ENCODE results near the gene HEMGN. TPM values are rescaled to one million over a fixed set of nuclear protein-coding genes. Genes with fewer than 3 reads are reported as not detected.

Gene HEMGN
- total RNA-seq, 1 experiment from 2014 or later = 0.11 TPM

DNA sequence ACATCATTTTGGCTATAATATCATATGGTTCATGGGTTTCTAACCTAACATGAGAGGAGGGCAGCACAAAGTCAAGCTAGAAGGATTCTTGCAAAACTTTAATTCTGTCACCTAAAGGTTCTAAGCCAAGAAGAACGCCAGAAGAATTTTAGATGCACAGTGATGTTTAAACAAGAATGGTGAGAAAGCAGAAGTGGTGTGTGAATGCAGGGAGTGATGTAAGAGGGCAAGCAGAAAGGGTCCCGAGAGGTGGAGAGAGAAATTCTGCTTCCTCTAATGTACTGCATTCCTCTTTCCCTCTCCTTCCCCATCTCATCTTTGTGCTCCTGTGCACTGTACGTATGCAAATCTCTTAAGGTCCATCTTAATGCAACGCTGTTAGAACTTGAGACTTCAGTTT is 13.6 kb downstream of the HEMGN start (continued):
- TF ChIP-seq, protein P1, sequence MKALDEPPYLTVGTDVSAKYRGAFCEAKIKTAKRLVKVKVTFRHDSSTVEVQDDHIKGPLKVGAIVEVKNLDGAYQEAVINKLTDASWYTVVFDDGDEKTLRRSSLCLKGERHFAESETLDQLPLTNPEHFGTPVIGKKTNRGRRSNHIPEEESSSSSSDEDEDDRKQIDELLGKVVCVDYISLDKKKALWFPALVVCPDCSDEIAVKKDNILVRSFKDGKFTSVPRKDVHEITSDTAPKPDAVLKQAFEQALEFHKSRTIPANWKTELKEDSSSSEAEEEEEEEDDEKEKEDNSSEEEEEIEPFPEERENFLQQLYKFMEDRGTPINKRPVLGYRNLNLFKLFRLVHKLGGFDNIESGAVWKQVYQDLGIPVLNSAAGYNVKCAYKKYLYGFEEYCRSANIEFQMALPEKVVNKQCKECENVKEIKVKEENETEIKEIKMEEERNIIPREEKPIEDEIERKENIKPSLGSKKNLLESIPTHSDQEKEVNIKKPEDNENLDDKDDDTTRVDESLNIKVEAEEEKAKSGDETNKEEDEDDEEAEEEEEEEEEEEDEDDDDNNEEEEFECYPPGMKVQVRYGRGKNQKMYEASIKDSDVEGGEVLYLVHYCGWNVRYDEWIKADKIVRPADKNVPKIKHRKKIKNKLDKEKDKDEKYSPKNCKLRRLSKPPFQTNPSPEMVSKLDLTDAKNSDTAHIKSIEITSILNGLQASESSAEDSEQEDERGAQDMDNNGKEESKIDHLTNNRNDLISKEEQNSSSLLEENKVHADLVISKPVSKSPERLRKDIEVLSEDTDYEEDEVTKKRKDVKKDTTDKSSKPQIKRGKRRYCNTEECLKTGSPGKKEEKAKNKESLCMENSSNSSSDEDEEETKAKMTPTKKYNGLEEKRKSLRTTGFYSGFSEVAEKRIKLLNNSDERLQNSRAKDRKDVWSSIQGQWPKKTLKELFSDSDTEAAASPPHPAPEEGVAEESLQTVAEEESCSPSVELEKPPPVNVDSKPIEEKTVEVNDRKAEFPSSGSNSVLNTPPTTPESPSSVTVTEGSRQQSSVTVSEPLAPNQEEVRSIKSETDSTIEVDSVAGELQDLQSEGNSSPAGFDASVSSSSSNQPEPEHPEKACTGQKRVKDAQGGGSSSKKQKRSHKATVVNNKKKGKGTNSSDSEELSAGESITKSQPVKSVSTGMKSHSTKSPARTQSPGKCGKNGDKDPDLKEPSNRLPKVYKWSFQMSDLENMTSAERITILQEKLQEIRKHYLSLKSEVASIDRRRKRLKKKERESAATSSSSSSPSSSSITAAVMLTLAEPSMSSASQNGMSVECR (CRISPR knock-in tag; IDR thresholded peaks at IDR 0.05; ENCODE audit: borderline replicate concordance) = no peak
- TF ChIP-seq, protein P2, sequence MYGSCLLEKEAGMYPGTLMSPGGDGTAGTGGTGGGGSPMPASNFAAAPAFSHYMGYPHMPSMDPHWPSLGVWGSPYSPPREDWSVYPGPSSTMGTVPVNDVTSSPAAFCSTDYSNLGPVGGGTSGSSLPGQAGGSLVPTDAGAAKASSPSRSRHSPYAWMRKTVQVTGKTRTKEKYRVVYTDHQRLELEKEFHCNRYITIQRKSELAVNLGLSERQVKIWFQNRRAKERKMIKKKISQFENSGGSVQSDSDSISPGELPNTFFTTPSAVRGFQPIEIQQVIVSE (CRISPR knock-in tag; IDR thresholded peaks at IDR 0.05; ENCODE audit: borderline replicate concordance) = no peak
- no peak for TF ChIP-seq MXD4 (CRISPR knock-in tag; IDR thresholded peaks at IDR 0.05; ENCODE audit: borderline replicate concordance)

DNA sequence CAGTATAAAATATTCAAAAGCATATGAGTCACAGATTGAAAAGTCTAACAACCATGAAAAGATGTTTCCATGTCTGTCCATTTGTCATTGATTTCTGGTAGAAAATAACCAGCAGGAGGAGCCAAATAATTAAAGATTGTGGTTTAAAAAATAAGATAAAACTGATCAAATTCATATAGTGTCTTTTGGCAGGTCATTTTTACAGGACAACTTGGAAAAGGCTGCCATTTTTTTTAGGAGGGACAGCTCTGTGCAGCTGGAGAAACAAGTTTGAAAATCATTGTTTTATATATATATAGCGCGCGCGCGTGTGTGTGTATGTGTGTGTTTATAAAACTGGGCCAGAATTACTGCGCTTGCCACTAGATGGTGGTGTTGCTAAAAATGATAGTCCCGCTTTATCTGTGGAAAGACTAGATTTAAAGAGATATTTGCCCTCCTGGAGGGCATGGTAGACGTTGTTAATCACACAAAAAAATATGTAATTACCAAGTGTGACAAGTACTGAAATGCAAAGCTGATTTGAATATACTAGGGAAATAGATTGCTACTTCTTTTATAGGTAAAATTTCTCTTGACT is 14.4 kb downstream of the HEMGN start:
- TF ChIP-seq NR2C2 (CRISPR knock-in tag; IDR thresholded peaks at IDR 0.05) = no peak
- no peak for TF ChIP-seq RORB (CRISPR knock-in tag; IDR thresholded peaks at IDR 0.05)
- TF ChIP-seq, protein P3, sequence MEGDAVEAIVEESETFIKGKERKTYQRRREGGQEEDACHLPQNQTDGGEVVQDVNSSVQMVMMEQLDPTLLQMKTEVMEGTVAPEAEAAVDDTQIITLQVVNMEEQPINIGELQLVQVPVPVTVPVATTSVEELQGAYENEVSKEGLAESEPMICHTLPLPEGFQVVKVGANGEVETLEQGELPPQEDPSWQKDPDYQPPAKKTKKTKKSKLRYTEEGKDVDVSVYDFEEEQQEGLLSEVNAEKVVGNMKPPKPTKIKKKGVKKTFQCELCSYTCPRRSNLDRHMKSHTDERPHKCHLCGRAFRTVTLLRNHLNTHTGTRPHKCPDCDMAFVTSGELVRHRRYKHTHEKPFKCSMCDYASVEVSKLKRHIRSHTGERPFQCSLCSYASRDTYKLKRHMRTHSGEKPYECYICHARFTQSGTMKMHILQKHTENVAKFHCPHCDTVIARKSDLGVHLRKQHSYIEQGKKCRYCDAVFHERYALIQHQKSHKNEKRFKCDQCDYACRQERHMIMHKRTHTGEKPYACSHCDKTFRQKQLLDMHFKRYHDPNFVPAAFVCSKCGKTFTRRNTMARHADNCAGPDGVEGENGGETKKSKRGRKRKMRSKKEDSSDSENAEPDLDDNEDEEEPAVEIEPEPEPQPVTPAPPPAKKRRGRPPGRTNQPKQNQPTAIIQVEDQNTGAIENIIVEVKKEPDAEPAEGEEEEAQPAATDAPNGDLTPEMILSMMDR (IDR thresholded peaks at IDR 0.05) = peak; percentile 37; the same call in 1 of the 2 replicates
- Mint-ChIP-seq H3K36me3 (no peaks in the 10 kb centered on the region), H3K4me1 (peaks cover 7% of the 10 kb centered on the region), H3K27ac (no peak overlapping the region), H3K27me3 (ENCODE audit: low read depth) (peaks cover 63% of the 10 kb centered on the region), H3K9me3 (peaks cover 9% of the 10 kb centered on the region), H3K4me3 (peak overlapping the region; percentile 44; the same call in 1 of the 2 replicates)
- DNase-seq (ENCODE audit: low spot score) (peak; percentile 45), ATAC-seq (no peak)
- CTCF ChIA-PET = interaction anchor here (0.5 to 2.1 kb wide), 4 partner anchors 23 to 336 kb away, joined by 3 to 7 read pairs (median 3); partner anchors contain the start of gene NANS
- POLR2A ChIA-PET = no interaction called here

DNA sequence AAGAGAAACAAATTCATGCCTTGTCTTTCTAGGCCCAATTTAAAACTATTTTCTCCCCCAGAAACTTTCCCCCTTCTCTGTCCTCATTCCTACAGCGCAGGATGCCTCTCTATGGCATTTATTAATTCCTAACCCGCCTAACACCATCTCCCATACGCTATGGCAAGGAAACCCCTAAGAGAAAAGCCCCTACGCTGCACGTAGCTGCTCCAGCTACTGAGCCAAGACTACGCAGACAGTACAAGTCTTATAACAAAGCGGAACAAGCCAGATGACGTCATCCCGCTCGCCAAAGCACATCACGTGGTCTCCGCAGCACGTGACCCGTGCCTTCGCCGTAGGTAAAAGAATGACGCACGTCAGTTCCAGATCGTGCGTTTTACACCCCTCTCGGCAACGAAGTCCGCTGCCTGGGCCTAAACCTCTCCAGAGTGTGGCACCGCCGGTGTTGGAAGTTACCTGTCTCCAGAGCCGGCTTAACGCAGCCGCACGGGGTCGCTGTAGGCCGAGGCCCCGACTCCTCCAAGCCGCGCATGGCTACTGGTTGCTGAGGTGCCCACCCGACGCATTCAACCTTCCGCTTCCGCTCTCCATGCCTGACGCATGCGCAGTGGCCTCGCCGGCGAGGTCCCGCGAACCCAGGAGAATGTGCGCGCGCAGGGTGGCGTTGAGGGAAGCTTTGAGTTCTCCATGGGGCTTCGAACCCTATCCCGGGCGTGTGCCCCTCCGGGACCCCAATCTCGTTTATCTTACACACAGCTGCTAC is 15.8 kb downstream of the HEMGN start, which contains the start of gene TRMO:
TRMO (minus strand) TSS at position 542 of the 766 bp plus-strand sequence; CDS start at position 535, 7 bp downstream.
- Mint-ChIP-seq H3K27me3 (ENCODE audit: low read depth) (peaks cover 56% of the 10 kb centered on the region), H3K27ac (peak within 1 kb of the TSS; percentile 87), H3K4me3 (peak within 1 kb of the TSS; percentile 69), H3K4me1 (peaks cover 7% of the 10 kb centered on the region), H3K36me3 (no peaks in the 10 kb centered on the region), H3K9me3 (peaks cover 9% of the 10 kb centered on the region)
- ATAC-seq (peak; percentile 92), DNase-seq (ENCODE audit: low spot score) (peak; percentile 93)
- ChIA-PET POLR2A (no interaction called here), CTCF (interaction anchor here (0.5 to 2.1 kb wide), 26 partner anchors 9 to 1194 kb away, joined by 3 to 10 read pairs (median 3); partner anchors contain the start of genes ANP32B, NANS, NCBP1 and TSTD2)
- TF ChIP-seq, protein P4, sequence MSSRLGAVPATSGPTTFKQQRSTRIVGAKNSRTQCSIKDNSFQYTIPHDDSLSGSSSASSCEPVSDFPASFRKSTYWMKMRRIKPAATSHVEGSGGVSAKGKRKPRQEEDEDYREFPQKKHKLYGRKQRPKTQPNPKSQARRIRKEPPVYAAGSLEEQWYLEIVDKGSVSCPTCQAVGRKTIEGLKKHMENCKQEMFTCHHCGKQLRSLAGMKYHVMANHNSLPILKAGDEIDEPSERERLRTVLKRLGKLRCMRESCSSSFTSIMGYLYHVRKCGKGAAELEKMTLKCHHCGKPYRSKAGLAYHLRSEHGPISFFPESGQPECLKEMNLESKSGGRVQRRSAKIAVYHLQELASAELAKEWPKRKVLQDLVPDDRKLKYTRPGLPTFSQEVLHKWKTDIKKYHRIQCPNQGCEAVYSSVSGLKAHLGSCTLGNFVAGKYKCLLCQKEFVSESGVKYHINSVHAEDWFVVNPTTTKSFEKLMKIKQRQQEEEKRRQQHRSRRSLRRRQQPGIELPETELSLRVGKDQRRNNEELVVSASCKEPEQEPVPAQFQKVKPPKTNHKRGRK (CRISPR knock-in tag; IDR thresholded peaks at IDR 0.05; ENCODE audit: borderline replicate concordance) = no peak
- TF ChIP-seq NR1H2 (CRISPR knock-in tag; IDR thresholded peaks at IDR 0.05) (no peak), SMAD4 (CRISPR knock-in tag; IDR thresholded peaks at IDR 0.05) (0 out of 2 replicates have a peak, but pooled peaks have one; percentile 20), ELF4 (CRISPR knock-in tag; IDR thresholded peaks at IDR 0.05; ENCODE audit: low read depth) (no peak), ETV6 (CRISPR knock-in tag; IDR thresholded peaks at IDR 0.05) (peak; percentile 95), NR3C1 (CRISPR knock-in tag; conservative IDR thresholded peaks at IDR 0.05; ENCODE audit: low read depth) (no peak), RORB (CRISPR knock-in tag; IDR thresholded peaks at IDR 0.05) (peak; percentile 82; the same call in 1 of the 2 replicates)
- TF ChIP-seq, protein P5, sequence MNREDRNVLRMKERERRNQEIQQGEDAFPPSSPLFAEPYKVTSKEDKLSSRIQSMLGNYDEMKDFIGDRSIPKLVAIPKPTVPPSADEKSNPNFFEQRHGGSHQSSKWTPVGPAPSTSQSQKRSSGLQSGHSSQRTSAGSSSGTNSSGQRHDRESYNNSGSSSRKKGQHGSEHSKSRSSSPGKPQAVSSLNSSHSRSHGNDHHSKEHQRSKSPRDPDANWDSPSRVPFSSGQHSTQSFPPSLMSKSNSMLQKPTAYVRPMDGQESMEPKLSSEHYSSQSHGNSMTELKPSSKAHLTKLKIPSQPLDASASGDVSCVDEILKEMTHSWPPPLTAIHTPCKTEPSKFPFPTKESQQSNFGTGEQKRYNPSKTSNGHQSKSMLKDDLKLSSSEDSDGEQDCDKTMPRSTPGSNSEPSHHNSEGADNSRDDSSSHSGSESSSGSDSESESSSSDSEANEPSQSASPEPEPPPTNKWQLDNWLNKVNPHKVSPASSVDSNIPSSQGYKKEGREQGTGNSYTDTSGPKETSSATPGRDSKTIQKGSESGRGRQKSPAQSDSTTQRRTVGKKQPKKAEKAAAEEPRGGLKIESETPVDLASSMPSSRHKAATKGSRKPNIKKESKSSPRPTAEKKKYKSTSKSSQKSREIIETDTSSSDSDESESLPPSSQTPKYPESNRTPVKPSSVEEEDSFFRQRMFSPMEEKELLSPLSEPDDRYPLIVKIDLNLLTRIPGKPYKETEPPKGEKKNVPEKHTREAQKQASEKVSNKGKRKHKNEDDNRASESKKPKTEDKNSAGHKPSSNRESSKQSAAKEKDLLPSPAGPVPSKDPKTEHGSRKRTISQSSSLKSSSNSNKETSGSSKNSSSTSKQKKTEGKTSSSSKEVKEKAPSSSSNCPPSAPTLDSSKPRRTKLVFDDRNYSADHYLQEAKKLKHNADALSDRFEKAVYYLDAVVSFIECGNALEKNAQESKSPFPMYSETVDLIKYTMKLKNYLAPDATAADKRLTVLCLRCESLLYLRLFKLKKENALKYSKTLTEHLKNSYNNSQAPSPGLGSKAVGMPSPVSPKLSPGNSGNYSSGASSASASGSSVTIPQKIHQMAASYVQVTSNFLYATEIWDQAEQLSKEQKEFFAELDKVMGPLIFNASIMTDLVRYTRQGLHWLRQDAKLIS (CRISPR knock-in tag; IDR thresholded peaks at IDR 0.05; ENCODE audit: borderline replicate concordance) = no peak
- TF ChIP-seq, protein P6, sequence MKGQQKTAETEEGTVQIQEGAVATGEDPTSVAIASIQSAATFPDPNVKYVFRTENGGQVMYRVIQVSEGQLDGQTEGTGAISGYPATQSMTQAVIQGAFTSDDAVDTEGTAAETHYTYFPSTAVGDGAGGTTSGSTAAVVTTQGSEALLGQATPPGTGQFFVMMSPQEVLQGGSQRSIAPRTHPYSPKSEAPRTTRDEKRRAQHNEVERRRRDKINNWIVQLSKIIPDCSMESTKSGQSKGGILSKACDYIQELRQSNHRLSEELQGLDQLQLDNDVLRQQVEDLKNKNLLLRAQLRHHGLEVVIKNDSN (CRISPR knock-in tag; IDR thresholded peaks at IDR 0.05) = peak; percentile 100
- TF ChIP-seq, protein P7, sequence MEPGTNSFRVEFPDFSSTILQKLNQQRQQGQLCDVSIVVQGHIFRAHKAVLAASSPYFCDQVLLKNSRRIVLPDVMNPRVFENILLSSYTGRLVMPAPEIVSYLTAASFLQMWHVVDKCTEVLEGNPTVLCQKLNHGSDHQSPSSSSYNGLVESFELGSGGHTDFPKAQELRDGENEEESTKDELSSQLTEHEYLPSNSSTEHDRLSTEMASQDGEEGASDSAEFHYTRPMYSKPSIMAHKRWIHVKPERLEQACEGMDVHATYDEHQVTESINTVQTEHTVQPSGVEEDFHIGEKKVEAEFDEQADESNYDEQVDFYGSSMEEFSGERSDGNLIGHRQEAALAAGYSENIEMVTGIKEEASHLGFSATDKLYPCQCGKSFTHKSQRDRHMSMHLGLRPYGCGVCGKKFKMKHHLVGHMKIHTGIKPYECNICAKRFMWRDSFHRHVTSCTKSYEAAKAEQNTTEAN (CRISPR knock-in tag; IDR thresholded peaks at IDR 0.05) = 0 out of 2 replicates have a peak, but pooled peaks have one; percentile 80
